HL-60 (cell line): ENCODE results near the gene ORC3.

Experiments used
- DNase-seq, 2 experiments: peaks; one replicate each; pipeline ENCODE4 v3.0.0-alpha.2; 2010 to 2020; ENCODE audit warnings: low read depth in 1 of 2, low spot score in 1 of 2
- H3K27ac ChIP-seq: fragments of 250-450 bp; sonication (Bioruptor Pico); replicated peaks from 2 replicates; pipeline ENCODE4 v1.5.1; 2020; ENCODE audit warnings: mild to moderate bottlenecking, moderate library complexity
- H3K27me3 ChIP-seq: fragments of 250-450 bp; sonication (Bioruptor Pico); 2 replicates; pipeline ENCODE4 v1.5.1; 2021; ENCODE audit warnings: mild to moderate bottlenecking, moderate library complexity; ENCODE audit not compliant: insufficient read depth, poor library complexity, severe bottlenecking
- H3K4me3 ChIP-seq: replicated peaks from 2 replicates; pipeline ENCODE4 v1.5.1; 2011; ENCODE audit warnings: mild to moderate bottlenecking, control low read depth, low read length; ENCODE audit not compliant: insufficient read depth
- GABPA ChIP-seq: IDR thresholded peaks from 2 replicates; pipeline ENCODE4 v1.6.1; 2012; ENCODE audit warnings: low read depth
- POLR2AphosphoS5 ChIP-seq: IDR thresholded peaks from 2 replicates; pipeline ENCODE4 v1.6.1; 2012; ENCODE audit warnings: low read depth
- SPI1 ChIP-seq: IDR thresholded peaks from 2 replicates; pipeline ENCODE4 v1.6.1; 2012; ENCODE audit warnings: low read depth, mild to moderate bottlenecking, borderline replicate concordance
- TF ChIP-seq, protein P1 (sequence below): IDR thresholded peaks from one replicate; pipeline ENCODE4 v1.5.1; 2011; ENCODE audit warnings: low read length, control low read depth, inconsistent platforms; ENCODE audit not compliant: insufficient read depth
- TF ChIP-seq, protein P2 (sequence below): IDR thresholded peaks from 2 replicates; pipeline ENCODE4 v1.6.1; 2012; ENCODE audit warnings: low read depth; ENCODE audit not compliant: insufficient replicate concordance

The ORC3 gene

GRCh38 chr6:87675004-87675681, 85.2 kb downstream of the ORC3 start:
- no peak overlapping the region; the same call in 1 of the 2 replicates for H3K27ac ChIP-seq
- no peak overlapping the region for H3K4me3 ChIP-seq
- H3K27me3 ChIP-seq: no peaks in the 10 kb centered on the region
- no peak for DNase-seq
- TF ChIP-seq POLR2AphosphoS5: no peak
- TF ChIP-seq, protein P1, sequence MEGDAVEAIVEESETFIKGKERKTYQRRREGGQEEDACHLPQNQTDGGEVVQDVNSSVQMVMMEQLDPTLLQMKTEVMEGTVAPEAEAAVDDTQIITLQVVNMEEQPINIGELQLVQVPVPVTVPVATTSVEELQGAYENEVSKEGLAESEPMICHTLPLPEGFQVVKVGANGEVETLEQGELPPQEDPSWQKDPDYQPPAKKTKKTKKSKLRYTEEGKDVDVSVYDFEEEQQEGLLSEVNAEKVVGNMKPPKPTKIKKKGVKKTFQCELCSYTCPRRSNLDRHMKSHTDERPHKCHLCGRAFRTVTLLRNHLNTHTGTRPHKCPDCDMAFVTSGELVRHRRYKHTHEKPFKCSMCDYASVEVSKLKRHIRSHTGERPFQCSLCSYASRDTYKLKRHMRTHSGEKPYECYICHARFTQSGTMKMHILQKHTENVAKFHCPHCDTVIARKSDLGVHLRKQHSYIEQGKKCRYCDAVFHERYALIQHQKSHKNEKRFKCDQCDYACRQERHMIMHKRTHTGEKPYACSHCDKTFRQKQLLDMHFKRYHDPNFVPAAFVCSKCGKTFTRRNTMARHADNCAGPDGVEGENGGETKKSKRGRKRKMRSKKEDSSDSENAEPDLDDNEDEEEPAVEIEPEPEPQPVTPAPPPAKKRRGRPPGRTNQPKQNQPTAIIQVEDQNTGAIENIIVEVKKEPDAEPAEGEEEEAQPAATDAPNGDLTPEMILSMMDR: no peak
- TF ChIP-seq SPI1: no peak
- no peak for TF ChIP-seq GABPA
- TF ChIP-seq, protein P2, sequence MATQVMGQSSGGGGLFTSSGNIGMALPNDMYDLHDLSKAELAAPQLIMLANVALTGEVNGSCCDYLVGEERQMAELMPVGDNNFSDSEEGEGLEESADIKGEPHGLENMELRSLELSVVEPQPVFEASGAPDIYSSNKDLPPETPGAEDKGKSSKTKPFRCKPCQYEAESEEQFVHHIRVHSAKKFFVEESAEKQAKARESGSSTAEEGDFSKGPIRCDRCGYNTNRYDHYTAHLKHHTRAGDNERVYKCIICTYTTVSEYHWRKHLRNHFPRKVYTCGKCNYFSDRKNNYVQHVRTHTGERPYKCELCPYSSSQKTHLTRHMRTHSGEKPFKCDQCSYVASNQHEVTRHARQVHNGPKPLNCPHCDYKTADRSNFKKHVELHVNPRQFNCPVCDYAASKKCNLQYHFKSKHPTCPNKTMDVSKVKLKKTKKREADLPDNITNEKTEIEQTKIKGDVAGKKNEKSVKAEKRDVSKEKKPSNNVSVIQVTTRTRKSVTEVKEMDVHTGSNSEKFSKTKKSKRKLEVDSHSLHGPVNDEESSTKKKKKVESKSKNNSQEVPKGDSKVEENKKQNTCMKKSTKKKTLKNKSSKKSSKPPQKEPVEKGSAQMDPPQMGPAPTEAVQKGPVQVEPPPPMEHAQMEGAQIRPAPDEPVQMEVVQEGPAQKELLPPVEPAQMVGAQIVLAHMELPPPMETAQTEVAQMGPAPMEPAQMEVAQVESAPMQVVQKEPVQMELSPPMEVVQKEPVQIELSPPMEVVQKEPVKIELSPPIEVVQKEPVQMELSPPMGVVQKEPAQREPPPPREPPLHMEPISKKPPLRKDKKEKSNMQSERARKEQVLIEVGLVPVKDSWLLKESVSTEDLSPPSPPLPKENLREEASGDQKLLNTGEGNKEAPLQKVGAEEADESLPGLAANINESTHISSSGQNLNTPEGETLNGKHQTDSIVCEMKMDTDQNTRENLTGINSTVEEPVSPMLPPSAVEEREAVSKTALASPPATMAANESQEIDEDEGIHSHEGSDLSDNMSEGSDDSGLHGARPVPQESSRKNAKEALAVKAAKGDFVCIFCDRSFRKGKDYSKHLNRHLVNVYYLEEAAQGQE: no peak

DNA sequence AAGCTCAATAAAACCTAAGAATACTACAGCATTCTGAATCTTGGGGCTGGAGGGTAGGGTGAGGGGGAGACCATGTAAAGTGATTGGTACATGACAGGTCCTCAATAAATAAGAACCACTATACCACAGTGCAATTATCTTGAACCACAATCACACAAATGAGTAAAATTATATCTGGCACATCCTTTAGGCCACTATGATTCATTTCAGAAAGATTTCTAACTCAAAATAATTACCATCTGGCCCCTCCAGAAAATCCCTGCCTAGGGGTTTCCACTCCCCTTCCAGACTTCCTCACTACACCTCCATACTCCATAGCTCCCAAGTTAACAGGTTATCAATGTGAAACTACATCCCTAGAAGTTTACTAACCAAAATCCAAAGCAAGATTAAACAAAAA, 92.4 kb downstream of the ORC3 start:
- H3K27me3 ChIP-seq: no peaks in the 10 kb centered on the region
- no peak for TF ChIP-seq GABPA
- TF ChIP-seq, protein P1: no peak
- no peak overlapping the region for H3K27ac ChIP-seq
- H3K4me3 ChIP-seq: no peak overlapping the region
- DNase-seq: no peak

GRCh38 chr6:87683890-87684289, 94.0 kb downstream of the ORC3 start:
- DNase-seq: no peak
- H3K4me3 ChIP-seq: no peak overlapping the region
- no peak overlapping the region for H3K27ac ChIP-seq
- no peaks in the 10 kb centered on the region for H3K27me3 ChIP-seq
- TF ChIP-seq, protein P1: no peak
- TF ChIP-seq GABPA (no peak), POLR2AphosphoS5 (no peak), SPI1 (no peak)
- TF ChIP-seq, protein P2: no peak

DNA sequence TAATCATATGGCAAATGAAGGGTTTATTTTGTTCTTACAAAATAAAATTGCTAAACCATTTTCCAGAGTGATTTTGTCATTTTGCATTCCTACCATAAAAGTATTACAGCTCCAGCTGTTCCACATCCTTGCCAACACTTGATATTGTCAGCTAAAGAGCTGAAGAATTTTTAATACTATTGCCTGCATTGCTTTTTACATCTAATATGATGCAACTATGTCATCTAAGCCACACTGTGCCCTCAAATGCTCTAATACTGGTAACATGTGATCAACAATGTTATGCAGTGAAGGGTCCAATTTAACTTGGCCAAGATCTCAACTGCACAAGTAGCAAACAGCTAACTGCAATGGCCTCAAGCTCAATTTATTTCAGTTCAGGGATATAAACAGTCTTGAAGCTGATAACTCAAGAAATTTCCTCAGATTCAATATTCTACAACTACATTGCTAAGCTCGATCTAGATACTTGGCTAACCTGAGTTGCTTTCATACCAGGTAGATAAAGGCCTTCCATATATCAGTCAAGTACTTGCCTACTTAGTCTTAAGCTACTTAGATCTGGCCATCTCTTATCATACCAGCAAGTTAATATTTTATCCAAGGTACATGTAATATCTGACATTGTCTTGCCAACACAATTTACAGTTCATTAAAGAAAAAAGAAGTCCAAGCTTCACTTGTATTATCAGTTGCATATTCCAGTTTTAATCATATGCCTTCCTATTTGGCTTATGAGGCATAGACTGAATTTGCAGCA, 95.1 kb downstream of the ORC3 start:
- H3K4me3 ChIP-seq: no peak overlapping the region
- H3K27me3 ChIP-seq: no peaks in the 10 kb centered on the region
- TF ChIP-seq, protein P1: no peak
- TF ChIP-seq POLR2AphosphoS5: no peak
- TF ChIP-seq GABPA: no peak
- TF ChIP-seq, protein P2: no peak
- no peak for TF ChIP-seq SPI1
- H3K27ac ChIP-seq: no peak overlapping the region
- DNase-seq: no peak
